Stromal cell of bone marrow (primary cell): ENCODE measurements around the gene ATP8B3.

Experiments
- DNase-seq: peaks from one replicate; pipeline ENCODE4 v3.0.0-alpha.2; 2012; ENCODE audit warnings: low read depth

The ATP8B3 gene

DNA sequence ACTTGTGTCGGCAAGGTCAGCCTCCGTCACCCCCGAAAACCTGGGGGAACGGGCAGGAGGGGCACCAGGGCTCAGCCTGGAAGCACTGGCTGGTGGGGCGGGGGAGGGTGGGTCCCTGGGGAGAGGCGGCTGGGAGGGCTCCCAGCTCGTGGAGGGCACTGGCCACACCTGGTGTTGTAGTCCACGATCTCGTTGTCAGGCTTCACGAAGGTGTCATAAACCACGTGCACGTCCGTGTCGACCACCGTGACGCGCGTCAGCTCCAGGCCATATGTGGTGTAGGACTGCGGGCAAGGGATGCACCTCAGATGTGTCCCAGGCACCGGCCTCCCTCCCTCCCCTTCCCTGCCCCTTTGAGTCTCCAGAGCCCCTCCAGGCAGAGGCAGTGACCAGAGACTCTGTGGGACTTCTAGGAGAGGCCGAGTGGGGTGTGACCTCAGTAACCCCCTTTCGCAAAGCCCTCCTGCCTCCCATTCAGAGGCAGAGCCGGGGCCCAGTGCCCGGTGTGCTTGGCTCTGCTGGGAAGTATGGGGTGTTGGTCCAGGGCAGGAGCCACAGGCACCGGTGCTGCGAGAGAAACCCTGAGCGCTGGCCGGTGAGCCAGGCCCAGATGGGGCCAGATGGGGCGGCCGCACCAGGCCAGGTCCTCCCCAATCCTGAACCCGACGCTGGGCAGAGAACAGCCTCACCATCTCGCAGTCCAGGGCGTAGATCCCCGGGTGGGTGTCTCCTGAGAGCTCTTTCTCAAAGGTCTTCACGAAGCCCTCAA, 4.6 kb upstream of the ATP8B3 start:
- DNase-seq = no peak

DNA sequence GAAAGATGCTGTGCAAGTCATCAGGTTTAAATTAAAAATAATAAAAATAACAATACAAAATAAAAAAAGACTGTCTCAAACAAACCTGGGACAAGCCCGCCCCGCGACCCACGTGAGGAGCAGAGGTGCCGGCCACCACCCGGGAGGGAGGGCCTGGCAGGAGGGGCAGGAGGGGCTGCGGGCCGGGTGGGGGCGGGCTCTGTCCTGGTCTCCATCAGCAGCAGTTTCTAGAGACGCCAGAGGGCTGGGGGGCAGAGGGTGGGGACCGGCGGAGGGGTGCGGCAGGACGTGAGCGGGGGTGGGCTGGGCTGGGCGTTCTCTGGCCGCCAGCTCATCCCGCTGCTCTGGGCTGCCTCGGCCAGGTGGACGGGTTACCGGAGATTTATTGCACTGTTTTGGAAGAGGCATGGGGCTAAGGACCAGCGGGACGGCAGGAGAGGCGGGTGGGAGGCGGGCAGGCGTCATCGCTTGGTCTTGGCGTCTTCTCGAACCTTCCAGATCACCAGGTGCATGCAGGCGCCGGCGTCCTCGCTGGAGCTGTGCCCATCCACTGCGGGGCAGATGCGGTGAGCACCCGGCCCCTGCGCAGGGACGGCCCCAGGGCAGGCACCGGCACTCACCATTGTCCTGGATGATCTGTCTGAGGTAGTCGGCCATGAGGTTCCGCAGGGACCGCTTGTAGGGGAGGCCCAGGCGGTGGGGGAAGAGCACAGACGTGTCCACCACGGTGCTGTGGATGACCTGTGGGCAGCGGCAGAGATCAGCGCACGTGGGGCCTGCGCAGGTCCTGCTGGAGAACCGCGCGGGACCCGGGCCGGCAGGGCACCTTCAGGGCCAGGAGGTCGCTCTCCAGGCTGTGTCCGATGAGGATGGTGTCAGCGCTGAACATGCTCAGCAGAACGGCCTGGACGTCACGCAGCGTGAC, 3.8 kb upstream of the ATP8B3 start:
- no peak for DNase-seq

DNA sequence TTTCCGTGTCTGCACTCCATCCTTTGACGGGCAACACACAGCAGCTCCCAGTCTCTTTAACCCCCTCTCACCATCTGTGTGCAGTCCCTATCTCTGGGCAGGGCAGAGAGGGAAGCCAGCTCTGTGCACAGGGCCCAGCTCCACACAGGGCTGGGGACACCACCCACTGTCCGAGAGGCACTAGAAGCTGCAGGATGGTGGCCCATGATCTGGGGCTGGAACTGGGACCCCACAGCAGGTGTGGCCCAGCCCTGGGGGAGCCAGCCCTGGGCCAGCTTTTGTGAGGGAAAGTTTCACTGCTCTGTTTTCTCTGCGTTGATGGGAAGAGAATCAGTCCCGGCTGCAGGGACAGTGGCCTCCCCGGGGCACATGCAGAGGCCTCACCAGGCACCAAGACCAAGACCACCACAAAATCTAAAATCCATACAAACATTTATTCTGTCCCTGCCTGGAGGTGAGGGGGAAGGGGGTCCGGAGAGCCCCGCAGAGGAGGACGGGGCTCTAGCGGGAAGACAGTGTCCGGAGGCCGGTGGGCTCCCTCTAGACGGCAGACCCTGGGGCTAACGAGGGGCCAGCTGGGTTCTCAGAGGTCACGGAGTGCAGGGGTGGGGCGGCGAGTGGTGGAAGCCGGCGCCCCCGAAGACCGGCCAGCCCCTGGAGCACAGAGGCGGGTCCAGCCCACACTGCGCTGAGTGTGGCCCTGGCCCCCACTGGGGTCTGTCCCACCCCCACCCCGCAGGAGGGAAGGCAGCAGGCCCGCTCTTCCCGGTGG, 2.9 kb upstream of the ATP8B3 start:
- DNase-seq = no peak

DNA sequence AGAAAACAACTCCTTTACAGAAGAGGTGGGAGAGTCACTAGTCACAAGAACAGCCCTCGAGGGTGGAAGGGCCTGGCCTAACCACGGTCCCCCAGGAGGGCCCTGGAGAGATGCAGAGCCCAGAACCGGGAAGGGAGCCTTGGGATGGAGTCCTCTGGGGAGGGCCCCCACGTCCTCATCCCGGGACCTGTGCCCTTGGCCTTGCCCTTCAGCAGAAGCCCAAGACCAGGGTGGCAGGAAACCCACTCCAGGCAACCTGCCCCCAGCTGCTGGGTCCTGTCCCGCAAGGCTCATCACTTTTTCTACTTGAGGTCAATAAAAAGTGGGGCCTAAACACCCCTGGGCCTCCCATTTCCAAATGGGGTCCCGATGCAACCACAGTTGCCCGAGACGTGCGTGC, 2.3 kb upstream of the ATP8B3 start:
- DNase-seq = no peak

DNA sequence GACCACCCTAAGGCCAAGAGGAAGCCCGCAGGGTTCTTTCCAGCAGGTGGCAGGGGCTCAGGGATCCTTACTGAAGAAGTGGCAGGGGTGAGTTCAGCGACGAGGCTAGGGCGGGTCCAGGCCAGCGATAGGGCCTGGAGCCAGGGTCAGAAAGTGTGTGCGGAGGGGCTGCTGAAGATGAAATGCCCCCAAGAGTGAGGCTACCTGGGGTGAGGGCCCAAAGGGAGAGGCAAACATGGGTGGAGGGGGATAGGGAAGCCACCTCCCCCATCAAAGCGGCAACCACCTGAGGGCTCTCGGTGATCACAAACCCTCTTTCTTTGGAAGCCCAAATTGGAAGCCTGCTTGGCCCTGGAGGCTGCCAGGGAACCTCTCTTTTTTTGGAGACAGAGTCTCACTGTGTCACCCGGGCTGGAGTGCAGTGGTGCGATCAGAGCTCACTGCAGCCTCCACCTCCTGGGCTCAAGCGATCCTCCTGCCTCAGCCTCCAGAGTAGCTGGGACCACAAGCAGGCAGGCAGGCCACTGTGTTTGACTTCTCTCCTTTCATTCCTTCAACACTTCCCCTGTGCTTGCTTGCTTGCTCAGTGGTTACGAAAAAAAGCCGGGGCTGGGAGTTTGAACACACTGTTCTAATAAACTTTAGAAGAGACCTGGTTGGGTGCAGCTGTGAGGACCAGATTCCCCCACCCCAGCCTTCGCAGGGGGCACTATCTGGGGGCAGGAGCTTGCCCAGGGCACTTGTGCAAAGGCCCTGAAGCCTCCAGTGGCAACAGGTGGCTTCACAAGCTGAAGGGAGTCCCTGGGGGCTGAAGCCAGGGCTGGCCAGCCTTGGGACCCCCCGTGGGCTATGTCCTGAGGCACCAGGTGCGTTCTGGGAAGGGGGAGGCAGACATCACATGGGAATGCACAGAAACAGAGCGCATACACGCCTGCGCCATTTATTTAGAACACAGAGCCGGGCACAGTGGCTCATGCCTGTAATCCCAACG, 1.4 kb upstream of the ATP8B3 start:
- DNase-seq = no peak

DNA sequence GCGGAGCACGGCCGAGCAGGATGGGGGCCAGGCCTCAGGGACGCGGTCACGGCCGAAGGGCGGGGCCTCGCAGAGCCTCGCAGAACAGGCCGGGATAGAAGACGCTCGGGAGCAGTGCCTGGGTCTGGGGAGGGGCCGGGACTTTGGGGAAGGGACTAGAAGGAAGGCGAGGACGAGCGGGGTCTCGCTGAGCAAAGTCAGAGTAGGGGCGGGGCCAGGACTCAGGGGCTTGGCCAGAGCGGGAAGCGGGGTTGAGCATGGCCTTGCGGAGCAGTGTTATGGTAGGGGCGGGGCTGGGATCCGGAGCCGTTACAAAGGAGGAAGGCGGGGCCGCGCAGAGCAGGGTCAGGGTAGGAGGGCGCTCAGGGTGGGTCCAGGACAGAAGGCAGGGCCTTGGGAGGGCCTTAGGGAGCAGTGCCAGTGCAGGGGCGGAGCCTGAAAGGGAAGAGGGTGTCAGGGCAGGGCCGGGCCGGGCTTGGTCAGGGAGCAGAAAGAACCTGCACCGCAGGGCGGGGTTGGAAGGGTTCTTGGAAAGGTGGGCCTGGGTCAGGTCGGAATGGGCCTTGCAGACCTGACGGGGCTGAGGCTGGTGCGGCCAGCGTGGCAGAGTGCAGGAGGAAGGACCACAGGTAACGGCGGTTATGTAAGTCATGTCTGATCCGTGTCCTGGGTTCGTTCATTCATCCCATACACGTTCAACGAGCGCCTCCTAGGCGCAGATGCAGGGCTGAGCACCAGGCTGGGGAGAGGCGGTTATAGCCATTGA, 533 bp upstream of the ATP8B3 start:
- peak; percentile 75 for DNase-seq

DNA sequence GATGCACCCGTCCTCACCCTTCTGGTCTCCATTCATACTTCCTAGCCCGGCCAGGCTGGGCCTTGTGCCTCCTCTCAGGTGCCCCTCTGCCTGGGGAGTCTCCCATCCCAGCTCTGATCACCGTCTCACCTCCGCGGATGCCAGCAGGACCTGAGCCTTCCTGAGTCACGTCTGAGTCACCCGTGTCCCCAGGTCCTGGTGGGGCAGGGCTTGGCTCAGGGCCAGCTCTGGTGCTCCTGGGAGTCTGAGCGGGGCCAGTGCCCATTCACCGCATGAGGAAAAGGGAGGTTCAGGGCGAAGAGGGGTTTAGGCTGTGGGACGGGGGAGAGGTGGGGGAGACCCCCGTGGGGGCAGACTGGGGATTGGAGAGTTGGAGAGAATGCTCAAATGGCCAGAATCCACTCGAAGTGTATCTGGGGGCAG, 593 bp downstream of the ATP8B3 start:
- DNase-seq = peak; percentile 12

DNA sequence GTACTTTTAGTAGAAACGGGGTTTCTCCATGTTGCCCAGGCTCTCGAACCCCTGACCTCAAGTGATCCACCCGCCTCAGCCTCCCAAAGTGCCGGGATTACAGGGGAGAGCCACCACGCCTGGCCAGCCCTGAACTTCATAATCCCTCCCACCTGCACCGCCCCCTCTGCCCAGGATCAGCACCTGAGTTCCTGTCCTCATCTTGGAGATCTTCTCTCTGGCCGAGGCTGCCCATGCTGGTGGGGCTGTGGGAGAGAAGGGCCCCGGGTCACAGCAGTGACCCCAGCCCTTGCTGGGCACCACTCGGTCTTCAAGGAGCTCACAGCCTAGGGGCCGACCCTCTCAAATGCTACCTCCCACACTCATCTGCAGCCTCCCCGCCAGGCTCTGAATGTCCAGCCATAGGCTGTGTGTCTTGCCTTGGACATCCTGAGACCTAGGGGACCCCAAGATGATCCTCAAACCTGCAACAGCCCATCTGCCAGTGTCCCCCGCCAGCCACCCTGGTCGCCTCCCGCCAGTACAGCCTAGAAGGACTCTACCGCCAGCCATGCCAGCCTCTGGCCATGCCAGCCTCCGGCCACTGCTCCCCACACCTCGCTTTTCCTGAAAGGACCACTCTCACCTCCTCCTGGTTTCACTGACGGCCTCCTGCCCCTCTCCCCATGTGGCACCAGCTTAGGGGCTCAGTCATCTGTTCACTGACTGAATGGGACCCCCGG, 1.5 kb downstream of the ATP8B3 start:
- no peak for DNase-seq

DNA sequence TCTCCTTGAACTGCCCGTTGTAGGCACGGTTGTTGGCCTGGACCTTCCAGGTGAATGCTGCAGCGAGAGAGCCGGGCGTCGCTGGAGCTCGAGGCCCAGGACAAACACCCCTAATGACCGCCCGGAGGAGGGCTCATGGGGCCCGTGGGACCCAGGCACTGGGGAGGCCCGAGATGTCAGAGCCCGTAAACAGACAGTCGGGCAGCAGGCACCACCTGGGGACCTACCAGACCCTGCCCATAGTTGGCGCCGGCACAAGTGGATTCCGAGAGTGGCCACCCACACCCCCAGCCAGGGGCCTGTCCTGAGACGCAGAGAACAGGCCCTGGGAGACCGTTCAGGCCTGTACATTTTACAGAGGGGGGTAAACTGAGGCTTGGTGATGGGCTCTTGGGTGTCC, 2.4 kb downstream of the ATP8B3 start:
- DNase-seq = no peak

DNA sequence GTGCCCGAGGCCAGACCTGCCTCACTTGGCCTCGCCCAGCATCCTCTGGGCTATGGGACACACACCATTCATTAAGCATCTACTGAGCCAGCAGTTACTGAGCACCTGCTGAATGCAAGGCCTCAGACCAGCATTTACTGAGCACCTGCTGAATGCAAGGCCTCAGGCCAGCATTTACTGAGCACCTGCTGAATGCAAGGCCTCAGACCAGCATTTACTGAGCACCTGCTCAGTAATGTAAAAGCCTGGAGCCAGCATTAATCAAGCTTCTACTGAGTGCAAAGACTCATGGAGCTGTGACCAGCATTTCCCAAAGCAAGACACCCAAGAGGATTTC, 3.7 kb downstream of the ATP8B3 start:
- DNase-seq = no peak

DNA sequence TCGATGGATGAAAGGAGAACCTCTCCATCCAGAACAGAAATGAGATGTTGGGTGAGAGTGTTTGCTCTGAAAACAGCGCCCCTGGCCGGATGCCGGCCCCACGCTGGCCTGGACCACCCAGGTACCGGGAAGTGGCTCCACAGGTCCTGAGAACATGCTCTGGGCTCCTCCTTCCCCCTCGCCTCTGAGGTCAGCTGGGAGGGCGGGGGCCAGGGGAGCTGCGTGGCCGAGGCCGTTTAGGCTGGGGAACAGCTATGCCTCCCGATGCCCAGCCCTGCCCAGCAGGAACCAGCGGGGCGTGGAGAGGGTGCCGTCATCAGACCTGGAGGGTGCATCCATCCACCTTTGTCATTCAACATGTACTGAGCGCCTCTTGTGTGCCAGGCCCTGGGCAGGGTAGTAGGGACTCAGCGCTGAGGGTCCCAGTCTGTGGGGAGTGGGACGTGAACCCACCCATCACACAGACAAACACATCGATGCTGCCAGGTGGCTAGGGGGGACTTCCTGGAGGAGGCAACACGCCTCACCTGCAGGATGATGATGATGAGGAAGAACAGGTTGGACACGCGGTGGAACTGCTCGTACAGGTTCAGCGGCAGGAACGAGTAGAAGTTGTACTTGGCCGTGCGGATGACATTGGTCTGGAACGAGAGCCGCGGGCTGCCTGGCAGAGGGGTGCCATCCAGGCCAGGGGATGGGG, 4.2 kb downstream of the ATP8B3 start:
- DNase-seq = no peak

DNA sequence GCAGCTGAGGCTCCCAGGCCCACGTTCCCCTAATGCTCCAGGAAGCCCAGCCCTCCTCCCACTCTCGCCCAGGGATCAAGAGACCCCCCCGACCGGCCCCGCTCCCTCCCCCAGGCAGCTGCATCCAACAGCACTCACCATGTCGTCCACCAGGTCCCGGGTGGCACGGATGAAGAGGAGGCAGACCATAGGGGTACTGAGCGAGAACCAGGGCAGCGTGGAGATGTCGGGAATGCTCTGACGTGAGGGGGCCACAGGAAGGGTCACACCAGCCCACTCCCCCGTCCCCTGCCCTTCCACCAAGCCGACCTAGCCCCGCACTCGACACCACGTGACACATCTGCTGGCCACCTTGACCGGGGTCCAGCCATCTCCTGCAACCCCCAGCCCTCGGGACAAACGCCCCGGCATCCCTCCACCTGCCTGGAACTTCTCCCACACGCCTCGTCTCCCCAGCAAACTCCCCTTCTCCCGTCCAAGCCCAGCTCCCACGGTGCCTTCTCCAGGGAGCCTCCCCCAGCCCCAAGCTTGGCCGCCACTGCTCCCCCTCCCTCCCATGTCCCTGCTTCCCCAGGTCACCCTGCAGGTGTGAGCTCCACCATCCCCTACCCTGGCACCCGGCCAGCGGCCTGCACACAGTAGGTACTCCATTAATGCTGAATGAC, 4.9 kb downstream of the ATP8B3 start:
- no peak for DNase-seq

DNA sequence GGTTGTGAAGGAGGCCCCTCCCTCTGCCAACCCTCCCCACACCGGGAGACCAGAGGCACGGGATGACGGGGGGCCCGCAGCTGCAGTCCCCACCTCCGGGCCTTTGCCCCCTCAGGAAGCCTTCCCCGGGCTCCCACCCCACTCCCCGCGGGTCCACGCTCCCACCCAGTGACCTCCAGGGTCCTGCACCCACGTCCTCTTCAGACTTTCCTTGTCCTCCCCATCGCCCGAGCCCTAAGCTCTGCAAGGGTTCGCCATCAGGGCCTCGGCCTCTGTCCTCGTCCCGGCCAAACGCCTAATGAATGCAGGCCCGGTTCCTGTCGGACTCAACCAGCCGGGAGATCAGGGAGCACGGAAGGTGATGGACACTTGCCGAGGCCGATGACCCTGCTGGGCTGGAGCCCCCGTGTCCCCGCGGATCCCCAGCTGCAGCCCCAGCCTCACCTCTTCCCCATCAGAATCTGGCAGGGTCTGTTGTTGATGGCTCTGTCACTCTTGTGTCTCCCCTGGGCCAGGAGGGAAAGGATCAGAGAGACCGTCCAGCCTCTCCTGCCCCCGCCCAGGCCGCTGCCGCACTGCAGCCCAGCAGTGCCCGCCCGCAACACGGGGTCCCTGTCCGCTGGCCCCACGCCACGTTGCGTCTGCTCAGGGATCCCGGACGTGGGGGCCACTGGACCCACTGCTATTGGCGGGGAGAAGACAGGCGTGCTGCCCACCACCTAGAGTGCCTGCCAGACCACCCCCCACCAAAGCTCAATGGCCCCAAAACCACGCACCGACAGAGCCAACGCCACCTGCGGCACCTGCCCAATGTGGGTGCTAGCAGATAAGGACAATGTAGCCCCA, 5.7 kb downstream of the ATP8B3 start:
- no peak for DNase-seq

DNA sequence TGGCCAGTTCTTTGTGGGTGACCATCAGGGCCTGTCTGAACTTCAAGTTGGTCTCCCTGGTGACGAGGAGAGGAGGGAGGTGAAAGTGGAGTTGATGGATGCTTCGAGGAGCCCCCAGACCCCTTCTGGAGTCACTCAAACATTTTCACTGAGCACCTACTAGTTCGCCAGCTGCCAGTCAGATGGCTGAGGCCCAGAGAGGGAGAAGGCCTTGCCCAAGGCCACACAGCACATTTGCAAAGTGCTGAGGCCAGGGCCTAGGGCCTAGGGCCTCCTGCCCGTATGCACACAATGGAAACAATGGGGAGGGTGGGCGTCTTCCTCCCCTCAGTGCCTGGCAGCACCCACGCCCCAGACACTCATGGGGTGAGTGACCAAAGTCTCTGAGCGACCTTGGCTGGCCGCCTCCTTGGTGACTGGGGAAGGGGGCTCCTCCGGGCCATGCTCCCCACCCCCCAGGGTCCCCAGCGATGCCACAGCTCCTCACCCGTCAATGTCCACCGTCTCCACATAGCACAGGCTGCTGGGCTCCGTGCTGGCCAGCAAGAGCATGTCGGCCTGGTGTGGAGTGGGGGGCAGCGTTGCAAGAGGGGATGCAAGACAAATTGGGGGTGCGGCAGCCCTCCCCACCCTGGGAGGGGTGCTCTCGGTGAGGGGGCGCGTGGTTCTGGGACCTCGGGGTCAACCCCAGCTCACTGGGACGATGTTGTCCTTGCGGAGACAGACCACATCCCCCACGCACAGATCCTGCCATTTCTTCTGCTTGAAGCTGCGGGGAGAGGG, 6.5 kb downstream of the ATP8B3 start:
- no peak for DNase-seq

DNA sequence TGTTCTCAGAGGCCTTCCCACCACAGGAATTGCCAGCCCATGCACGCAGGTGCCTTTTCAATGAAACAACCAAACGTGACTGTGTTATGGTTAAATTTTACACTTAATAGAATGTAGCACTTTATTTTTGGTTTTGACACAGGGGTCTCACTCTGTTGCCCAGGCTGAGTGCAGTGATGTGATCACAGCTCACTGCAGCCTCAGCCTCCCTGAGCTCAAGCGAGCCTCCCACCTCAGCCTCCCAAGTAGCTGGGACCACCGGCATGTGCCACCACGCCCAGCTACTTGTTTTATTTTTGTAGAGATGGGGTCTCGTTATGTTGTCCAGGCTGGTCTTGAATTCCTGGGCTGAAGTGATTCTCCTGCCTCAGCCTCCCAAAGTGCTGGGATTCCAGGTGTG, 7.2 kb downstream of the ATP8B3 start:
- DNase-seq = no peak

DNA sequence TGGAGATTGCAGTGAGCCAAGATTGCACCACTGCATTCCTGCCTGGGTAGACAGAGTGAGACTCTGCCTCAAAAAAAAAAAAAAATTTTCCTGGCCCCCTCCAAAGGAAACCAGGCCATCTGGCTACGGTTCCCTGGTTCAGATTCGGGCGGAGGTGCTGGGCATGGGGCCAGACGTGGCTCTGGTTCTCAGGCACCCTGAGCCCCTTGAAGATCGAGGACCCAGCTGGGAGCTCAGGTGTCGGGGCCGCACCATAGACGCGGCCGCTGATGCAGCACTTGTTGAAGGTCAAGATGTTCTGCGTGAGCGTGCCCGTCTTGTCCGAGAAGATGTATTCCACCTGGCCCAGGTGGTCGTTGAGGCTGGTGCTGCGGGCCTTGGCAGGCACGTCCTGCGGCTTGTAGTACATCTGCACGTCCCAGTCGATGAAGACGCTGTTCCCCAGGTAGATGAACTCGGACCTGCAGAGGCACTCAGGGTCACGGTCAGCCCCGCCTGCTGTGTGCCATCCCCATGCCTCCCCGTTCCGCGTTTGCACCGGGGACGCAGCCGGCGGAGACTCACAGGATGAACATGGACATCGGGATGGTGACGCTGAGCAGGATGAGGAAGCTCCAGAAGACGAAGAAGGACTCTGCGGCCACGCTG, 12.3 kb downstream of the ATP8B3 start:
- no peak for DNase-seq
